Fibroblast of the aortic adventitia (primary cell): Measurements from ENCODE around the gene HOXA5. TPM values are rescaled to one million over a fixed set of nuclear protein-coding genes. Genes with fewer than 3 reads are reported as not detected.

ENCODE experiments used
- DNase-seq: peaks from one replicate; pipeline ENCODE4 v3.0.0-alpha.2; 2010; ENCODE audit warnings: low read depth
- H3K4me3 ChIP-seq: 2 replicates; pipeline ENCODE4 v1.5.1; 2011; ENCODE audit warnings: low read depth, mild to moderate bottlenecking, control low read depth, low read length, moderate library complexity
- CTCF ChIP-seq: IDR thresholded peaks from 2 replicates; pipeline ENCODE4 v1.5.1; 2011; ENCODE audit warnings: mild to moderate bottlenecking, low read length, control low read depth, inconsistent platforms; ENCODE audit not compliant: insufficient read depth
- total RNA-seq: library from RNA; depleted of rRNA; stranded (reverse); fragments of >200 nt; gene quantifications from 2 replicates; pipeline ENCODE4 v1.2.3, GENCODE V29; 2012; ENCODE audit warnings: low replicate concordance

The HOXA5 gene
- total RNA-seq, 1 donor, result 0.72 TPM

GRCh38 chr7:27121684-27122076 is 21.8 kb downstream of the HOXA5 start:
- TF ChIP-seq CTCF, result no peak
- H3K4me3 ChIP-seq, result peak overlapping the region; percentile 53
- no peak for DNase-seq

GRCh38 chr7:27119412-27119911 is 24.0 kb downstream of the HOXA5 start:
- DNase-seq, result no peak
- H3K4me3 ChIP-seq, result no peak overlapping the region
- TF ChIP-seq CTCF, result no peak

GRCh38 chr7:27118580-27118979 is 24.9 kb downstream of the HOXA5 start:
- no peak for TF ChIP-seq CTCF
- no peak for DNase-seq

GRCh38 chr7:27117887-27118491 is 25.5 kb downstream of the HOXA5 start:
- TF ChIP-seq CTCF, result no peak
- H3K4me3 ChIP-seq, result peak overlapping the region; percentile 72
- peak; percentile 79 for DNase-seq

More at GRCh38 chr7:27118580-27118979, 24.9 kb downstream of the HOXA5 start:
- H3K4me3 ChIP-seq, result peak overlapping the region; percentile 72

GRCh38 chr7:27116962-27117886 is 26.3 kb downstream of the HOXA5 start:
- no peak for TF ChIP-seq CTCF
- peak overlapping the region; percentile 72 for H3K4me3 ChIP-seq
- DNase-seq, result peak; percentile 24

GRCh38 chr7:27116031-27116961 is 27.2 kb downstream of the HOXA5 start:
- DNase-seq, result peak; percentile 39
- TF ChIP-seq CTCF, result no peak
- H3K4me3 ChIP-seq, result peak overlapping the region; percentile 72
